GM18873 (cell line): Measurements from ENCODE around the gene APLN.

Source experiments
- ATAC-seq: cut with Tn5 transposase; IDR thresholded peaks from one replicate; pipeline ENCODE4 v1.9.1; 2021; ENCODE audit warnings: mild to moderate bottlenecking, moderate library complexity, moderate number of reproducible peaks; ENCODE audit not compliant: unreplicated experiment, low FRiP score

Gene APLN

GRCh38 chrX:129600981-129601424 is 53.8 kb downstream of the APLN start:
- no peak for ATAC-seq

GRCh38 chrX:129599996-129600395 is 54.8 kb downstream of the APLN start:
- no peak for ATAC-seq

GRCh38 chrX:129599499-129599898 is 55.3 kb downstream of the APLN start:
- no peak for ATAC-seq

GRCh38 chrX:129597905-129598304 is 56.9 kb downstream of the APLN start:
- ATAC-seq, result no peak

GRCh38 chrX:129596077-129596476 is 58.7 kb downstream of the APLN start:
- no peak for ATAC-seq
